ENCODE data around the gene MTURN.

DNA sequence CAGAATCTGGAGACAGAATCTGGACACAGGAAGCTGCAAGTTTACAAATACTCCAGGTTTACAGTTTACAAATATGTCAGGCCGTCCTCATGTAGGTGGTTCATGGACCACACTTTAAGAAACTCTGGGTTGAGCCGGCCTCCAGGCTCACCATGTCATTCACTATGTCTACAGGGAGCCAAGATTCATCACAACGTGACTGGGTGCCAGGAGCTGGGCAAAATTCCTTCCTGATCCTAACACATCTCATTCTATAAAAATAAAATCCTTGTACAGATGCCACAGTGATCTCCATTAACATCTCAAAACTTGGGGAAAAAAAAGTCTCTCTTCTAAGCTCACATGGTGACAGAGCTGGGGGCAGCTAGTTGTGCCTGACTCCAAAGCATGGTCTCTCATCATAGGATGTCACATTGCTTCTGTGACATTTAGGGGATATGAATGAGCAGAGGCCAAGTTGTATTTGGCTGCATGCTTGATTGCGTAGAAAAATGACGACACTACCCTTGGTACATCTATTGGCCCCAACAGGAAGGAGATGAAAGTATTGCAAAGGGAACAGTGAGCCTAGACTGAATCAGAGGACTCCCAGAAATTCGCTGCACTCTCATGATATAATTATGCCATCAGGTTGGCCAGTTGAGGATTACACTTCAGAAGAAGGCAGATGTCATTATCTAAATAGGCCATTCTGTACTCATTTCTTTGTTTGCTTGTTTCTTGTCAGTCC, 35.9 kb downstream of the MTURN start:
- TF ChIP-seq, protein P1, sequence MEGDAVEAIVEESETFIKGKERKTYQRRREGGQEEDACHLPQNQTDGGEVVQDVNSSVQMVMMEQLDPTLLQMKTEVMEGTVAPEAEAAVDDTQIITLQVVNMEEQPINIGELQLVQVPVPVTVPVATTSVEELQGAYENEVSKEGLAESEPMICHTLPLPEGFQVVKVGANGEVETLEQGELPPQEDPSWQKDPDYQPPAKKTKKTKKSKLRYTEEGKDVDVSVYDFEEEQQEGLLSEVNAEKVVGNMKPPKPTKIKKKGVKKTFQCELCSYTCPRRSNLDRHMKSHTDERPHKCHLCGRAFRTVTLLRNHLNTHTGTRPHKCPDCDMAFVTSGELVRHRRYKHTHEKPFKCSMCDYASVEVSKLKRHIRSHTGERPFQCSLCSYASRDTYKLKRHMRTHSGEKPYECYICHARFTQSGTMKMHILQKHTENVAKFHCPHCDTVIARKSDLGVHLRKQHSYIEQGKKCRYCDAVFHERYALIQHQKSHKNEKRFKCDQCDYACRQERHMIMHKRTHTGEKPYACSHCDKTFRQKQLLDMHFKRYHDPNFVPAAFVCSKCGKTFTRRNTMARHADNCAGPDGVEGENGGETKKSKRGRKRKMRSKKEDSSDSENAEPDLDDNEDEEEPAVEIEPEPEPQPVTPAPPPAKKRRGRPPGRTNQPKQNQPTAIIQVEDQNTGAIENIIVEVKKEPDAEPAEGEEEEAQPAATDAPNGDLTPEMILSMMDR (IDR thresholded peaks at IDR 0.05; ENCODE audit: poor library complexity, severe bottlenecking) = no peak
- TF ChIP-seq EP300 (conservative IDR thresholded peaks at IDR 0.05; ENCODE audit: poor library complexity, severe bottlenecking) (no peak), RAD21 (conservative IDR thresholded peaks at IDR 0.05) (no peak), POLR2AphosphoS5 (IDR thresholded peaks at IDR 0.05) (no peak)
